Measurements from ENCODE around the gene DUS2. TPM values are rescaled to one million over a fixed set of nuclear protein-coding genes. Genes with fewer than 3 reads are reported as not detected.

Gene DUS2
- total RNA-seq, 4 donors from 2014 or later: 10.0 to 14.1 (median 12.9) TPM

DNA sequence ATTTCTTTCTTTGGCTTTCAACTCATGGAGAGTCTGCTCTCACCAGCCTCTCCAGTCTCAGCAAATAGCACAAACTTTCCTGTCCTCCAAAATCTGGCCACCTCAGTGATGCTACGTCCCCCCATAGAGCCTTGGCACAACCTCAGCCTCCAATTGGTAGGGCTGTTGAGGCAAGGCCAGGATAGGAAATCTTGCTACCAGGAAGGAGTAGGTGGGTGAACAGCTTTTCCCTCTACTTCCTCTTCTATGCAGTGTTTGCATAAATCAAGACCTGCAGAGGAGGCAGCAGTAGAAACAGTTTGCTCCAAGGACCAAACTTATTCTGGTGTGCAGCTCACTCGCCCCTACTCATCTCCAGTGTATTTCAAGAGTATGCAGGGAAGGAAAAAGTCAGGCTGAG is 23.1 kb upstream of the DUS2 start:
- TF ChIP-seq, protein P1, sequence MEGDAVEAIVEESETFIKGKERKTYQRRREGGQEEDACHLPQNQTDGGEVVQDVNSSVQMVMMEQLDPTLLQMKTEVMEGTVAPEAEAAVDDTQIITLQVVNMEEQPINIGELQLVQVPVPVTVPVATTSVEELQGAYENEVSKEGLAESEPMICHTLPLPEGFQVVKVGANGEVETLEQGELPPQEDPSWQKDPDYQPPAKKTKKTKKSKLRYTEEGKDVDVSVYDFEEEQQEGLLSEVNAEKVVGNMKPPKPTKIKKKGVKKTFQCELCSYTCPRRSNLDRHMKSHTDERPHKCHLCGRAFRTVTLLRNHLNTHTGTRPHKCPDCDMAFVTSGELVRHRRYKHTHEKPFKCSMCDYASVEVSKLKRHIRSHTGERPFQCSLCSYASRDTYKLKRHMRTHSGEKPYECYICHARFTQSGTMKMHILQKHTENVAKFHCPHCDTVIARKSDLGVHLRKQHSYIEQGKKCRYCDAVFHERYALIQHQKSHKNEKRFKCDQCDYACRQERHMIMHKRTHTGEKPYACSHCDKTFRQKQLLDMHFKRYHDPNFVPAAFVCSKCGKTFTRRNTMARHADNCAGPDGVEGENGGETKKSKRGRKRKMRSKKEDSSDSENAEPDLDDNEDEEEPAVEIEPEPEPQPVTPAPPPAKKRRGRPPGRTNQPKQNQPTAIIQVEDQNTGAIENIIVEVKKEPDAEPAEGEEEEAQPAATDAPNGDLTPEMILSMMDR (IDR thresholded peaks at IDR 0.05): no peak
- TF ChIP-seq POLR2A (IDR thresholded peaks at IDR 0.05): no peak
- Histone ChIP-seq H3K36me3 (no peaks in the 10 kb centered on the region), H3K27ac (peak overlapping the region in 1 of 3 donors; percentile 43), H3K27me3 (no peaks in the 10 kb centered on the region), H3K9me3 (no peaks in the 10 kb centered on the region), H3K4me1 (no peaks in the 10 kb centered on the region), H3K4me3 (replicated peaks in 1 of 3) (no peak overlapping the region)
- WGBS, 2 donors: 60 to 74% methylated on average over 2 of the region's 2 CpGs
- intact Hi-C loops (cut with DNase I): loop anchor here (10.0 kb wide), 1 partner anchor 235 kb away; the partner anchor contains the start of gene ESRP2
- no peak for DNase-seq

DNA sequence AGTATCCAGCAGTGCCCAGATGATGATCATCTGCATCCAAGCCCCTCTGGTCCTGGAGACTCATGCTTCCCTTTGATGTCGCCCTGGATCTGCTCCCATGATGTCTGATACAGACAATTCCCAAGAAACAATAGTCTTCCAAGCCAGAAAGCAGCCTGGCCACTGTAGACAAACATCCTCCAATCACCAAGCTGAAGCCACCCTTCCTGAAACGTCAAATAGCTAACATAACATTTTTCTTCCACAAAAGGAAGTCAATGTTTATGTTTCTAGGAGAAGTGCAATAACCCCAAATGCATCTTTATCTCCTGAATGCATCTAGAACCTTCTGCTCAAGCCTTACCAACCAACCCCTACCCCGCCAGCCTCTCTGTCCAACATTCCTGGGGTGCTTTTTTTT is 22.6 kb upstream of the DUS2 start:
- 39 to 45% methylated on average over 3 of the region's 3 CpGs for WGBS, 2 donors
- no peak for DNase-seq
- H3K4me3 ChIP-seq (replicated peaks in 1 of 3): no peak overlapping the region
- TF ChIP-seq, protein P1 (IDR thresholded peaks at IDR 0.05): no peak
- no peak for TF ChIP-seq POLR2A (IDR thresholded peaks at IDR 0.05)
- no peaks in the 10 kb centered on the region for H3K36me3 ChIP-seq
- intact Hi-C loops (cut with DNase I): no loop called here
- H3K27me3 ChIP-seq: no peaks in the 10 kb centered on the region
- no peaks in the 10 kb centered on the region for H3K9me3 ChIP-seq
- H3K4me1 ChIP-seq: peaks cover 0 to 2% of the 10 kb centered on the region in 2 donors
- H3K27ac ChIP-seq: peak overlapping the region in 1 of 3 donors; percentile 38

DNA sequence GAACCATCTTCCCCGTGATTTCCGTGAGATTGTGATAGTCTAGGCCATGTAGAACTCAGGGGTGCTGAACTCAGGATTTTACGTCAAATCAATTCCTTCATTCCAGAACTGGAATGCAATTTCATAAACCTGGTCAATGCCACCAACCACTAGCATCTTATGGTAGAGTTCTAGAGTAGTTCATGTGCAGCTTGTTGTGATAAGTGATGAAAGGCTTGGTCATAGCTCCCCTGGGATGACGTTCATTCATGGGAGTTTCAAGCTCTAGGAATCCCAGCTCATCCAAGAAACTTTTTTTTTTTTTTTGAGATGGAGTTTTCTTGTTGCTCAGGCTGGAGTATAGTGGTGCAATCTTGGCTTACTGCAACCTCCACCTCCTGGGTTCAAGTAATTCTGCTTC is 20.1 kb upstream of the DUS2 start:
- H3K36me3 ChIP-seq: no peaks in the 10 kb centered on the region
- no peaks in the 10 kb centered on the region for H3K27me3 ChIP-seq
- no peaks in the 10 kb centered on the region for H3K9me3 ChIP-seq
- TF ChIP-seq, protein P1 (IDR thresholded peaks at IDR 0.05): no peak
- no peak for TF ChIP-seq POLR2A (IDR thresholded peaks at IDR 0.05)
- DNase-seq: no peak
- H3K4me1 ChIP-seq: peaks cover 0 to 7% of the 10 kb centered on the region in 2 donors
- intact Hi-C loops (cut with DNase I): no loop called here
- H3K4me3 ChIP-seq (replicated peaks in 1 of 3): no peak overlapping the region
- 83 to 86% methylated on average over 4 of the region's 4 CpGs for WGBS, 2 donors
- no peak overlapping the region for H3K27ac ChIP-seq

DNA sequence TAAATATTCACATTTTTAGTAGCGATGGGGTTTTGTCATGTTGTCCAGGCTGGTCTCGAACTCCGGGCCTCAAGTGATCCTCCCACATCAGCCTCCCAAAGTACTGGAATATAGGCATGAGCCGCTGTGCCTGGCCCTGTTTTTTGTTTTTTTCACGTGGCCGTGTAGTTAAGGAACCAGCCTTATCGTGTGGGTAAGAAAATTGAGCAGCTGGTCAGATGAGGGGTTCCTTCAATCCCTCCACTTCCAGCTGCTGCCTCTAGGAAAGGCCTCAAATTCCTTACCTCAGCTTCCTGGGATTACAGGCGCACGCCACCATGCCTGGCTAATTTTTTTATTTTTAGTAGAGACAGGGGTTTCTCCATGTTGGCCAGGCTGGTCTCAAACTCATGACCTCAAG is 17.9 kb upstream of the DUS2 start:
- peaks cover 0 to 7% of the 10 kb centered on the region in 2 donors for H3K4me1 ChIP-seq
- intact Hi-C loops (cut with DNase I): no loop called here
- H3K27me3 ChIP-seq: no peaks in the 10 kb centered on the region
- peak overlapping the region in 2 of 3 donors; percentile 29 to 38 for H3K27ac ChIP-seq
- no peaks in the 10 kb centered on the region for H3K36me3 ChIP-seq
- no peak for DNase-seq
- H3K4me3 ChIP-seq (replicated peaks in 1 of 3): no peak overlapping the region
- no peaks in the 10 kb centered on the region for H3K9me3 ChIP-seq
- TF ChIP-seq, protein P1 (IDR thresholded peaks at IDR 0.05): no peak
- 88 to 92% methylated on average over 9 of the region's 9 CpGs for WGBS, 2 donors

DNA sequence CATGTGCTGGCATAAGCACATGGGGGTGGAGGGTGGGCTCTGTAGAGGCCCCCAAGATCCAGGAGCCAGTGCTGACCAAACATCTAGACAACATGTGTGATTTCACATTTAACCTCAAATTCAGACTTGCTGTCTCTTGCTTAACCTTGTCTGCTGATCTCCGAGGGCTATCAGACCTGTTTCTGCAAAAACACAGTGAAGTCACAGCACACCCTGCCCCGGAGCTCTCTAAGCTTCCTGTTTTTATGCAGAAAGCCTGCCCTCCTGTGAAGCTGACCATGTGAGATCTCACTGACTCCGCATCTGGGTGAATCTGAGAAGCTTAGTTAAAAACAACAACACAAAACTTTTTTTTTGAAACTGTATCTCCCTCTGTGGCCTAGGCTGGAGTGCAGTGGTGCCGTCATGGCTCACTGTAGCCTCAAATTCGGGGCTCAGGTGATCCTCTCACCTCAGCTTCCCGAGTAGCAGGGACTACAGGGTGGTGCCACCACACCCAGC is 17.2 kb upstream of the DUS2 start:
- intact Hi-C loops (cut with DNase I): no loop called here
- Histone ChIP-seq H3K36me3 (no peaks in the 10 kb centered on the region), H3K27me3 (no peaks in the 10 kb centered on the region), H3K9me3 (no peaks in the 10 kb centered on the region), H3K27ac (peak overlapping the region in 2 of 3 donors; percentile 29 to 38), H3K4me1 (peaks cover 0 to 7% of the 10 kb centered on the region in 2 donors), H3K4me3 (replicated peaks in 1 of 3) (no peak overlapping the region)
- 36 to 46% methylated on average over 6 of the region's 6 CpGs for WGBS, 2 donors
- peak; percentile 12 to 21 for DNase-seq
- TF ChIP-seq, protein P1 (IDR thresholded peaks at IDR 0.05): no peak
- no peak for TF ChIP-seq POLR2A (IDR thresholded peaks at IDR 0.05)
